HEK293T (cell line): Measurements from ENCODE around the gene UTS2R.

ENCODE experiments used
- CTCF ChIA-PET: fragments of 350-600 bp; formaldehyde crosslinking; extraction: SDS; loops from one replicate; lab custom pipeline; 2021; ENCODE audit warnings: antibody characterized with exemption, inconsistent platforms; lab: Yijun Ruan, JAX
- POLR2A ChIA-PET: fragments of 350-600 bp; formaldehyde crosslinking; extraction: SDS; loops from one replicate; lab custom pipeline; 2020; ENCODE audit warnings: antibody characterized with exemption, inconsistent platforms; lab: Yijun Ruan, JAX
- DNase-seq: peaks from one replicate; pipeline ENCODE4 v3.0.0; 2012; ENCODE audit warnings: mixed read lengths; ENCODE audit errors: extremely low spot score
- ARNT ChIP-seq: fragments of 450-650 bp; IDR thresholded peaks from 2 replicates; pipeline ENCODE4 v1.6.1; 2017; ENCODE audit warnings: mild to moderate bottlenecking
- BHLHE40 ChIP-seq: fragments of 450-650 bp; IDR thresholded peaks from 2 replicates; pipeline ENCODE4 v1.6.1; 2016; ENCODE audit warnings: mild to moderate bottlenecking, moderate library complexity, borderline replicate concordance
- CTBP1 ChIP-seq: fragments of 450-650 bp; IDR thresholded peaks from 2 replicates; pipeline ENCODE4 v1.6.1; 2016; ENCODE audit warnings: borderline replicate concordance
- ELF4 ChIP-seq: fragments of 450-650 bp; IDR thresholded peaks from 2 replicates; pipeline ENCODE4 v1.6.1; 2017; ENCODE audit warnings: antibody characterized with exemption
- FOXA1 ChIP-seq: fragments of 450-650 bp; IDR thresholded peaks from 2 replicates; pipeline ENCODE4 v1.6.1; 2016; ENCODE audit warnings: mild to moderate bottlenecking
- FOXK2 ChIP-seq: fragments of 450-650 bp; IDR thresholded peaks from 2 replicates; pipeline ENCODE4 v1.6.1; 2016; ENCODE audit warnings: mild to moderate bottlenecking
- FOXM1 ChIP-seq: fragments of 450-650 bp; IDR thresholded peaks from 2 replicates; pipeline ENCODE4 v1.6.1; 2017; ENCODE audit warnings: mild to moderate bottlenecking, borderline replicate concordance
- HDGF ChIP-seq: fragments of 450-650 bp; IDR thresholded peaks from 2 replicates; pipeline ENCODE4 v1.6.1; 2017; ENCODE audit warnings: antibody characterized with exemption, borderline replicate concordance
- L3MBTL2 ChIP-seq: fragments of 450-650 bp; conservative IDR thresholded peaks from 2 replicates; pipeline ENCODE4 v1.6.1; 2016; ENCODE audit warnings: mild to moderate bottlenecking
- LEF1 ChIP-seq: fragments of 450-650 bp; IDR thresholded peaks from 2 replicates; pipeline ENCODE4 v1.6.1; 2017; ENCODE audit warnings: mild to moderate bottlenecking, borderline replicate concordance
- NFRKB ChIP-seq: fragments of 450-650 bp; IDR thresholded peaks from 2 replicates; pipeline ENCODE4 v1.6.1; 2016; ENCODE audit warnings: mild to moderate bottlenecking, moderate library complexity
- SP1 ChIP-seq: fragments of 450-650 bp; IDR thresholded peaks from 2 replicates; pipeline ENCODE4 v1.6.1; 2017
- SUZ12 ChIP-seq: fragments of 450-650 bp; IDR thresholded peaks from 2 replicates; pipeline ENCODE4 v1.6.1; 2016; ENCODE audit warnings: mild to moderate bottlenecking
- TARDBP ChIP-seq: fragments of 450-650 bp; IDR thresholded peaks from 2 replicates; pipeline ENCODE4 v1.6.1; 2016
- ZNF384 ChIP-seq: fragments of 450-650 bp; IDR thresholded peaks from 2 replicates; pipeline ENCODE4 v1.6.1; 2016
- TF ChIP-seq, protein P1 (sequence below): fragments of 450-650 bp; IDR thresholded peaks from 2 replicates; pipeline ENCODE4 v1.6.1; 2016

The UTS2R gene

DNA sequence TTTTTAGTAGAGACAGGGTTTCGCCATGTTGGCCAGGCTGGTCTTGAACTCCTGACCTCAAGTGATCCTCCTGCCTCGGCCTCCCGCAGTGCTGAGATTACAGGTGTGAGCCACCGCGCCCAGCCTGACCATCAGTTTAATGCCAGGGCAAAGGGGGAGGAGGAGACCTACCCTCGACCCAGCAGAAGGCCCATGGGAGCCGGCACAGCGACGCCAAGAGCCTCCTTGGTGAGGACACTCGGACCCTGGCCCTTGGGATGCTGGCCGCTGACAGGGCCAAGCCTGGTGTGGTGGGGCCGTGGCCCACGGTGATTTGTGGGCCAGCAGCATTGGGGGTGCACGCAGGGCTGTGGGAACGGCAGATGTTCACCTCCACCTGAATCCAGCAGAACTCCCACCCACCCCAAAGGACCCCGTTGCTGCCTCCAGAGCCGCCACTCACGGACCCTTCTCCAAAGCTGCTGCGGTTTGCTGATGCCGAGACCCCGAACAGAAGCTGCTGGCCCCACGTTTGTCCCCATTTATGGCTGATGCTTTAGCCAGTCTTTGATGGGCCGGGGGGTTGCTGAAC is 20.0 kb downstream of the UTS2R start:
- POLR2A ChIA-PET = no interaction called here
- CTCF ChIA-PET = no interaction called here
- no peak for DNase-seq
- no peak for TF ChIP-seq L3MBTL2
- TF ChIP-seq SUZ12 = no peak
- no peak for TF ChIP-seq LEF1
- TF ChIP-seq NFRKB = no peak
- no peak for TF ChIP-seq CTBP1
- TF ChIP-seq FOXM1 = no peak
- no peak for TF ChIP-seq FOXA1
- no peak for TF ChIP-seq FOXK2
- no peak for TF ChIP-seq TARDBP
- TF ChIP-seq, protein P1, sequence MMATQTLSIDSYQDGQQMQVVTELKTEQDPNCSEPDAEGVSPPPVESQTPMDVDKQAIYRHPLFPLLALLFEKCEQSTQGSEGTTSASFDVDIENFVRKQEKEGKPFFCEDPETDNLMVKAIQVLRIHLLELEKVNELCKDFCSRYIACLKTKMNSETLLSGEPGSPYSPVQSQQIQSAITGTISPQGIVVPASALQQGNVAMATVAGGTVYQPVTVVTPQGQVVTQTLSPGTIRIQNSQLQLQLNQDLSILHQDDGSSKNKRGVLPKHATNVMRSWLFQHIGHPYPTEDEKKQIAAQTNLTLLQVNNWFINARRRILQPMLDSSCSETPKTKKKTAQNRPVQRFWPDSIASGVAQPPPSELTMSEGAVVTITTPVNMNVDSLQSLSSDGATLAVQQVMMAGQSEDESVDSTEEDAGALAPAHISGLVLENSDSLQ = no peak
- no peak for TF ChIP-seq ELF4
- no peak for TF ChIP-seq ARNT

GRCh38 chr17:82392209-82392920 is 20.8 kb downstream of the UTS2R start:
- no peak for TF ChIP-seq FOXM1
- no peak for TF ChIP-seq TARDBP
- no peak for TF ChIP-seq ARNT
- TF ChIP-seq BHLHE40 = no peak
- no peak for TF ChIP-seq FOXA1
- no peak for TF ChIP-seq ZNF384
- TF ChIP-seq, protein P1 = no peak
- CTCF ChIA-PET = no interaction called here
- DNase-seq = no peak
- POLR2A ChIA-PET = no interaction called here

DNA sequence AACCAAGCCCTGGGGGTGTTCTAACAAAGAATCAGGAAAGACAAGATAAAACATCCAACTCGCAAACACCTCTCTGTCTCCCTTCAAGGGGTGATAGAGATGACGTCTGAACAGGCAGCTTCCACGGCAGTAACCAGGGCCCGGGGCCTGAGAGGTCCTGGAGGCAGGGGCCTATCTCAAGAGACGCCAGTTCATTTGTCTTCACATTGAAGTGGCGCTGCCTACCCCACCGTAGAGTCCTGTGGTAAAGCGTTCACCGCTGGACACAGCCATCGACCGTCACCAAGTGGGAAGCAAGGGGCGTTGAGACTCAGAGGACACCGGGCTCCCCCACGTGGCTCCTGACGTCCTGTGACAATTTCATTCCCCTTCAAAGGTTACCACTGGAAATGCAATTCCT is 21.4 kb downstream of the UTS2R start:
- no peak for DNase-seq
- CTCF ChIA-PET = no interaction called here
- TF ChIP-seq BHLHE40 (no peak), ARNT (no peak)
- POLR2A ChIA-PET = no interaction called here

DNA sequence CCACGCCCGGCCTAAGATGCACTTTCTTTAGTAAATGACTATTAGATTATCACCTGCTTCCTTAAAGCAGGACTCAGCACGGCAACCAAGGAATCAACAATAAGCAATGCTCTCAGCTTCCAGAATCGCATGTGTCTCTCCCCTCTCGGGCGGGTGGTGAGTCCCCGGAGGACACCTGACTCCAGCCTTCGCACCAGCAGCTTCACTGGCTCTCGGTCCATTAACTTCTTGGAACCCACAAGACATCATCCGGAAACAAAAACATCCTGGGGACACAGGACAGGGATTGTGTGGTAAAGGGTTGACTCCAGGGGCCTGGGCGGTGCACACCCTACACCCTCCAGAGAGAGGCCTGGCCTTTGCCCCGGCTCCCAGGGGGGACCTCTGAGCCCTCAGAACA is 22.7 kb downstream of the UTS2R start:
- TF ChIP-seq ZNF384 = no peak
- no peak for TF ChIP-seq FOXK2
- TF ChIP-seq ARNT = no peak
- TF ChIP-seq BHLHE40 = no peak
- TF ChIP-seq CTBP1 = no peak
- no peak for TF ChIP-seq ELF4
- TF ChIP-seq FOXM1 = no peak
- CTCF ChIA-PET = interaction anchor here (0.8 kb wide), 1 partner anchor 181 kb away, joined by 3 read pairs; no protein-coding TSS in a partner anchor
- POLR2A ChIA-PET = interaction anchor here (0.6 kb wide), 1 partner anchor 182 kb away, joined by 3 read pairs; no protein-coding TSS in a partner anchor
- no peak for DNase-seq

GRCh38 chr17:82396601-82397435 is 25.3 kb downstream of the UTS2R start:
- ChIA-PET CTCF (no interaction called here), POLR2A (no interaction called here)
- DNase-seq = no peak
- TF ChIP-seq SUZ12 = no peak
- TF ChIP-seq ELF4 = no peak
- TF ChIP-seq BHLHE40 = no peak
- TF ChIP-seq SP1 = no peak
- TF ChIP-seq FOXK2 = no peak
- TF ChIP-seq LEF1 = no peak
- no peak for TF ChIP-seq ZNF384
- no peak for TF ChIP-seq ARNT

GRCh38 chr17:82397449-82398335 is 26.1 kb downstream of the UTS2R start:
- ChIA-PET POLR2A (no interaction called here), CTCF (no interaction called here)
- TF ChIP-seq ZNF384 (no peak), ELF4 (no peak), FOXA1 (no peak), ARNT (no peak), SUZ12 (no peak), FOXK2 (no peak), FOXM1 (no peak), HDGF (no peak), NFRKB (no peak), SP1 (no peak), L3MBTL2 (no peak), TARDBP (no peak), CTBP1 (no peak), BHLHE40 (no peak), LEF1 (no peak)
- TF ChIP-seq, protein P1 = no peak
- DNase-seq = no peak
